ENCODE data around the gene SYT14.

DNA sequence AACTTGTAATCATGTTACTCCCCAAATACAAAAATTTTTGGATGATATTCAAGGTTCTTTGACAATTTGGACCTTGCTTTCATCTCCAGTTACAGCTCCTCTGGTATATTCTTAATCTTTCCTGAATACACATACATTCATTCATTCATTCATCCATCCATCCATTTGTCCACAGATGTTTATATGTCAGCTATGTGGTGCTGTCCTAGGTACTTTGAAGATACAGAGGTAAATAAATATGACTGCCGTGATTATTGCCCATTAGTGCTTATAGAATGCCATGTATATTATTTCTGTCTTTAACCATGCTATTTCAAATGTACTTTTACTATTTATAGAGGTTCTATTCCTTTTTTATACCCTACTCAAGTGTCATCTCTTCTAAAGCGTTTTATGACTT, 72.1 kb downstream of the SYT14 start:
- TF ChIP-seq SP1 (IDR thresholded peaks at IDR 0.05; ENCODE audit: low read depth) (no peak), JUND (IDR thresholded peaks at IDR 0.05) (no peak)
- TF ChIP-seq, protein P1, sequence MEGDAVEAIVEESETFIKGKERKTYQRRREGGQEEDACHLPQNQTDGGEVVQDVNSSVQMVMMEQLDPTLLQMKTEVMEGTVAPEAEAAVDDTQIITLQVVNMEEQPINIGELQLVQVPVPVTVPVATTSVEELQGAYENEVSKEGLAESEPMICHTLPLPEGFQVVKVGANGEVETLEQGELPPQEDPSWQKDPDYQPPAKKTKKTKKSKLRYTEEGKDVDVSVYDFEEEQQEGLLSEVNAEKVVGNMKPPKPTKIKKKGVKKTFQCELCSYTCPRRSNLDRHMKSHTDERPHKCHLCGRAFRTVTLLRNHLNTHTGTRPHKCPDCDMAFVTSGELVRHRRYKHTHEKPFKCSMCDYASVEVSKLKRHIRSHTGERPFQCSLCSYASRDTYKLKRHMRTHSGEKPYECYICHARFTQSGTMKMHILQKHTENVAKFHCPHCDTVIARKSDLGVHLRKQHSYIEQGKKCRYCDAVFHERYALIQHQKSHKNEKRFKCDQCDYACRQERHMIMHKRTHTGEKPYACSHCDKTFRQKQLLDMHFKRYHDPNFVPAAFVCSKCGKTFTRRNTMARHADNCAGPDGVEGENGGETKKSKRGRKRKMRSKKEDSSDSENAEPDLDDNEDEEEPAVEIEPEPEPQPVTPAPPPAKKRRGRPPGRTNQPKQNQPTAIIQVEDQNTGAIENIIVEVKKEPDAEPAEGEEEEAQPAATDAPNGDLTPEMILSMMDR (IDR thresholded peaks at IDR 0.05 in 2 of 3, conservative IDR thresholded peaks at IDR 0.05 in 1 of 3; ENCODE audit: borderline replicate concordance in 1 of 3, insufficient read depth in 1 of 3, low read depth in 2 of 3, low read length in 2 of 3), result no peak

All from HCT116 (cell line).